GM04503 (cell line): Measurements from ENCODE around the gene PLEKHH1.
A peak's percentile ranks its signal among the peaks of the same experiment; 100 is the strongest.
"Not testable (repeated sequence)": the region's sequence is repeated elsewhere in the genome, so short reads cannot be mapped to it uniquely, and the experiment has no call there.

Experiments used
- DNase-seq: peaks from one replicate; pipeline ENCODE4 v3.0.0-alpha.2; 2012; ENCODE audit warnings: low read depth

The PLEKHH1 gene

DNA sequence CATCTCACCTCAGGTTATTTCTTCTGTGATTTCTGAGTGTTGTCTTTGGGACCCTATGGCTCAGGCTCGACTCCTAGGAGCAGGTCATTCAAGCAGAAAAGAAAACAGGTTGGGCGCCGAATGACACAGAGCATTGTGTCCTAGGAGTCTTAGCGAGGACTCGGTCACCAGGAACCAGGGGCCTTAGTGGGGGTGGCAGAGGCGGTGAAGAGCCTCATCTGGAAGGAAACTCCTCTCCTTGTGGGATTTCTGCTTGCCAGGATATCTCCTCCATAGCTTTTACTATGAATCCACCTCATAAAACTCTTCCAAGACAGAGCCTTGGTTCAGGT is 630 bp downstream of the PLEKHH1 start:
- no peak for DNase-seq

GRCh38 chr14:67536087-67536486 is 3.0 kb downstream of the PLEKHH1 start:
- DNase-seq: no peak

GRCh38 chr14:67537736-67538135 is 4.6 kb downstream of the PLEKHH1 start:
- no peak for DNase-seq

DNA sequence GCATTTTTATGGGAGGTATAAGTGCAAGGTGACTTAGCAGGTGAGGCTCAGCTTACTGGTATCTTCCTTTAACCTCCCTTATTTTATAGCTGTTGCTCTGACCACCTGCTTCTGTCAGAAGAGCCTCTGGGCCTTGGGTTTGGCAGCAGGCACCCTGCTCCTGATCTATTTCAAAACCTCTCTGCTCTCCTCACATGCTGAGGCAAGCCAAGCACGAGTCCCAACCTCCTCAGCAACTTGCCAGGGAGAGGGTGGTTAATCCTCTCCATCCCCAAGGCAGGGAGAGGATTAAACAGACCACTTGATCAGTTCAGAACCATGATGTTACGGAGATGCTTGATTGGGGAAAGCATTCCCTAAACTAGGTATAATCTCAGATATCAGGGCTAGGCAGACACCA is 5.4 kb downstream of the PLEKHH1 start:
- no peak for DNase-seq

- DNase-seq: no peak
Observed at GRCh38 chr14:67539116-67539515, 6.0 kb downstream of the PLEKHH1 start.

DNA sequence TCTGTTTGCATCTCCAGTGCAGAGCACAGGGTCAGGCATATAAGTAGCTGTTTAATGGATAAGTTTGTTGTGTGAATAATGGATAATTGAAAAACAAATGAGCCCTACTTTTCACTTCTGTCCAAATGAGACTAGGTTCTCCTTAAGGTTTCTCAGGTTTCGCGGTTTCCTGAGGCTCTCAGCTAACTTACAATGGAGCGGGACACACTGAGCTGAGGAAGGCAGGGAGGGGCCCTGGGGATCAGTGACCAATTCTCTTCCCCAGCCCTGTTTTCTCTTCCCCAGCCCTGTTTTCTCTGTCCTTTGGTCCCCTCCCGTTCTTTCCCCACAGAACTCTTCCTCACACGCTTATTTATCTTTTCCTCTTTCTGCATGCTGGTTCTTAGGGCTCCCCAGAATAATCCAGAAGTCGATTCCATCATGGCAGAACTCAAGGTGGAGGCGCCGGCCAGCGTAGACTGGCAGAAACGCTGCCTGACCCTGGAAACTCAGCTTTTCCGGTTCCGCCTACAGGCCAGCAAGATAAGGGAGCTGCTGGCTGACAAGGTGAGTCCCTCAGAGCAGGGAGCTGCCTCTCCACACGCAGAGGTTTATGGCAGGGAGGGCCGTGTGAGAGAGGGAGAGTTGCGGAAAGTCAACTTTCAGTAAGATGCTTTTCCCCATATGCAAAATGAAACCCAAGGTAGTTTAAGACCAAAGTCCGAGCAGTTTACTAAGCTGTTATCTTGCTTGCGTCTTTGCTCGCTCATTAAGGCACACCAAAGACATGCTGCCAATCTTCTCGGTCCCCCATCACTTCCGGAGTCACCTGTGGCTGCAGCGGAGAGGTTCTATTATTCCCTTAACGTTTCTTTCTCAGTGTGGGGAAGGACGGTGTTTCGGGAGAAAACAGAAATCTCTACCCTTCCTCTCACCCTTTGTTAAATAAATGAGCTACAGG is 8.6 kb downstream of the PLEKHH1 start:
- no peak for DNase-seq

GRCh38 chr14:67542620-67543019 is 9.5 kb downstream of the PLEKHH1 start:
- not testable (repeated sequence) for DNase-seq

DNA sequence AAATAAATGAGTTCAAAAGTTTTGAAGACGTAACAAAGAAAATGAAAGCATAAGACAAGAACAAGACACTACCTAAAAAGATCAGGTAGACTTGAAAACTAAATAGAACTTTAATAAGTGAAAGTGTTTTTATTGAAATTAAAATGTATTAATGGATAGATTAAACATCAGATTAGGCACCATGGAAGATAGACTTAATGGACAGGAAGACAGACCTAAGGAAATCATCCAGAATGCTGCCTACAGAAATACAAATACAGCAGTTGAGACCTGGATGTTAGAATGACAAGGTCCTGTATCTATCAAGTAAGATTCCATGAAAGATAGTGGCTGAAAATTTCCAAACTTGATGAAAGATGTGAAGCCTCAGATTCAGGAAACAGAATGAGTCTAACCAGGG is 11.5 kb downstream of the PLEKHH1 start:
- no peak for DNase-seq

DNA sequence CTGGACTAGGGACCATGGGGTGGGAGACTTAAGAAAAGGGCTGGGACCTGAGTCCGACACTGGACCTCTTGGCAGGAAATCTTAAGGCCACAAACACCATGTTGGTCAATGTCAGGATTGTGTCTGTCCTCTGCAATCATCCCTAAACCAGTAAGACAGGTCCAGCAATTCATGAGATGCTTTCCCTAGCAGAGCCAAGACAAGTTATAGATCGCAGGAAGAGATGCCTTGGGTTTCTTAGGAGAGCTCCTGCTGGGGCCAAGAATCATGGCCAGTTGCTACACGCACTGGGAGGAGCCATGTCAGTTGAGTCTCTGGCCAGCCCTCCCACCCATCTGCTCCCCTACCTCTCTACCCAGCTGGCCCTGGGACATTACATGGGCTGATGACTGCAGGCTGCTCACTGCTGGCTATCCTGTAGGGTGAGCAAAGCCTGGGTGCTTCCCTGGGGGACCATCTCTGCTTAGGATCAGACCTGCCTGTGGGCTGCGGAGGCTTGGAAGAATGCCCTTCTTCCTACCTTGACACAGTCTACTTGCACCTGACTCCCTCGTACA is 14.2 kb downstream of the PLEKHH1 start:
- DNase-seq: no peak

DNA sequence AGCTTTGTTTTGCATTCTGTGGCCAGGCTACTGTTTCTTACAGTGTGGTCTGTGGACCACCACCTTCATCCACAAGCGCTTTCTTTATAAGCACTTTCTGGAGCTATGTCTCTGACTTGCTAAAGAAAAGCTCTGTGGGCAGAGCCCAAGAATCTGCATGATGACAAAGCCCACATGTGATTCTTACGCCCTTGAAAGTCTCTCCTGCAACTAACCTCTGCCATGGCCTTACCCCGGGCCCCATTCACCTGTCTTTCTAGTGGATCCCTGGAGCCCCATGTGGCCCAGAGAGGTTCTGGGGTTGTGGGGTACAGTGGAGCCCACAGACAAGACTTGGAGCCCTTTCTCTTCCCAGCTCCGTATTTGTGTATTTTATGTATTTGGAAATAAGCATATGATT is 16.6 kb downstream of the PLEKHH1 start:
- DNase-seq: no peak

DNA sequence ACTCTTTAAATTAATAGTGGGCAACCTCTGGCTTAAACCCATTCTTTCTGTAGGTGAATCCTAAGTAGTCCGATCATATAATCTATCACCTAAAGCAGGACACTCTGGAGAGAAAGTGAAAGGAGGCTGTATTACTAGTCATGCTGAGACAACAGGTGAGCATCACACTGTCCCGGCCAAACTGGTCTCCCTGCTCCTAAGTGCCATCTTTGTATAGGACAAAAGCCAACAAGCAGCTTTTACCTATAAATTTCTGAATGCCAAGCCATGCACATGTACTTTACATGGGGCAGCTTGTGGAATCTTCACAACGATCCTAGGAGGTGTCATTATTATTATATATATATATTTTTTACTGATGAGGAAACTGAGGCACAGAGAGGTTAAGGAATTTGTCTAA is 18.0 kb downstream of the PLEKHH1 start:
- no peak for DNase-seq

- no peak for DNase-seq
Observed at GRCh38 chr14:67551940-67552339, 18.9 kb downstream of the PLEKHH1 start.

DNA sequence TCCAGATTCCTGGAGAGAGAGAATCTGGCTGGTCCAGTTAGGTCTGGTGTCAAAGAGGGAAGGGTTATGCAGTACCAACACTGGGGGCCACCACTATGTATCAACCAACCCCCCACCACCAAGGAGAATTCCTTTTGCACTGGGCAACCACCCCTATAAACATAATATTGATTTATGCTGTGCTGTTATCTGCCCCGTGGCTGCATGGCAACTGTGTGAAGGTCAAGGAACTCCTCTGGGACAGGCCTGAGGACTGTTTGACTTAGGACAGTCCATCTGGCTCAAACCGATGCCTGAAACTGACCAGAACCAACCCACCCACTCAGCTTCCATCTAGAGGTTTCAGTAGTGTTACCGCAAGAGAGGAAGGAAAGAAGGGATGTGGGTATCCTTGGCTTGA is 20.5 kb downstream of the PLEKHH1 start:
- no peak for DNase-seq

- no peak for DNase-seq
Observed at GRCh38 chr14:67554341-67554740, 21.3 kb downstream of the PLEKHH1 start.

GRCh38 chr14:67555518-67556090 is 22.5 kb downstream of the PLEKHH1 start:
- DNase-seq: no peak

GRCh38 chr14:67556671-67557070 is 23.6 kb downstream of the PLEKHH1 start:
- DNase-seq: no peak

- no peak for DNase-seq
Observed at GRCh38 chr14:67557118-67557517, 24.0 kb downstream of the PLEKHH1 start.

GRCh38 chr14:67557656-67558055 is 24.6 kb downstream of the PLEKHH1 start:
- no peak for DNase-seq

DNA sequence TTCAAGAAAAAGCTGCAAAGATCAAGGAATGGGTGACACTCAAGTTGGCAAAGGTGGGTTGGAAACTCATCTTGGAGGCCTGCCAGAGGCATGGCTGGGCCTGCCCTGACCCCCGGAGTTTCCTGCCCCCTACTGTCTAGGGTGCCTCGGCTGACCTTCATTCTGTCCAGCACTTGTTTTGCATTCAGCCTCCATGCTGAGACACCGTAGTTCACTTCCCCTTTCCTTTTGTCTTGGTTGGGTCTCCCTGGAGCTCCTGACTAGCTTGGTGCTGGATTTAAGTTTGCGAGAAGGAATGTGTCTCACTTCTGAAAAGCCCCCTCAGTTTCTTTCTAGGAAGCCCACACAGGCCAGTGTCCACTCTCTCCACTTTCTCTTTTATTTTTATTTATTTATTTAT is 26.5 kb downstream of the PLEKHH1 start:
- no peak for DNase-seq

DNA sequence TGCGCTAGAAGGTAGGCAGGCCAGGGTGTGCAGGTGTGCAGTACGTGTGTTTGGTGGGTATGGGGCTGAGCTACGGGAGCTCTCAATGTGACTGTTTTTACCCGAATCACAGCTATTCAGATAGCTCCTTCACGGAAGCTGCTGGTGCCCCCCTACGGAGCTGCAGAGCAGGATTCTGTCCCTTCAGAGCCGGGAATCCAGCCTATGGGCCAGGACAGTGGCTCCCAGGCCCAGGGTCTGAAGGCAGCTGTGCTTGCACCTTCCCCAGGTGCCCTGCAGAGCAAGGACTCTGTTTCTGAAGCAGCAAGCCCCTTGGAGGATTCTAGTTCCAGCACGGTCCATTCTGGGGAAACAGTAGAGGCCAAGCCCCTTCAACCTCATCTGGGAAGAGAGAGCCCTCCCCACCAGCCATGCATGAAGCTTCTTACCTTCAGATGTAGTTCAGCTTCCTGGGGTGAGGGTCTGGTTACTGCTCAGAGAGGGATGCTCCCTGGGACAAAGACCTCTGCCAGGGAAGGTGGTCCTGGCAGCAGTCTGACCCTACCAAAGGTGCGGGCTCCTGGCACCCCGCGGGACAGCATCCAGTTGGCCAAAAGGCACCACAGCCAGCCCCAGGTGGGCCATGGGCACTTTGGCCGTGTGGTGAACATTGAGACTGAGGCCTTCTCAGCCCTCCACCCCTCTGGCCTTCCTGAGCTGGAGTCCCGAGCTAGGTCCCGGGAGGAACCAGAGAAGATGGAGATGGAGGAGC is 29.1 kb downstream of the PLEKHH1 start:
- DNase-seq: no peak

DNA sequence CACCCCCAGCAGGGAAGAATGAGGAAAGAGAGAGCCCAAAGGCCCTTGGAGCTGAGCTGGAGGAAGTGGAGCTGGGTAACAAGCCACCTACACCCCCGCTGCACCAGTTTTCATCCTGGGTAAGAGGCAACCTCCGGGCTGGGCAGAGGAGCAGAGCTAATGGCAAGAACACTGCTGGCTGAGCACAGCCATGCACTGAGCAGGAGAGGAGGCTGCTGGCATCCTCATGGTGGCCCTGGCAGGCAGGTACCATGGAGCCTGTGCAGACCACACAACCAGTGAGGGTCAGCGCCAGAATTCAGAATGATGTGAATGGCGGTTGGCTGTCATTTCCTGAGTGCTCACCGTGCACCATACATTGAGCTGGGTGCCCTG is 29.7 kb downstream of the PLEKHH1 start:
- no peak for DNase-seq

GRCh38 chr14:67564236-67564635 is 31.1 kb downstream of the PLEKHH1 start:
- no peak for DNase-seq

DNA sequence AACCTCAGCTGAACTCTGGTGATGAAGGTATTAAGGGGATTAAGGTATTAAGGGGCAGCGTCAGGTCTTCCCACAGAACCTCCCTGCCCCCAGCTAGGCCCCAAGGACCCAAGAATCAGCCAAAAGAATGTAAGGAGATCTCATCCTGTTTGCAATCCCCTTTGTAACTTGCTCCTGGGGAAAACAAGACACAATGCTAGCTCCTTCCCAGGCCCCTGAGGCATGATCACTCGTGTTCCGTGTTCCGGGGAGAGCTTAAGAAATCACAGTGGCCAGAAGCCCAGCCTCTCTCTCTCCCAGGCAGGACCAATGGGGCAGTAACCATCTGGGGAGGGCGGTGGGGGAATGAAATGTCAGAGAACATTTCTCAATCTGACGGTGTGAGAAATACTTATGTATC is 33.8 kb downstream of the PLEKHH1 start:
- DNase-seq: peak; percentile 1
